Osteoblast (primary cell): ENCODE measurements around the gene ALPG. TPM values are rescaled to one million over a fixed set of nuclear protein-coding genes. Genes with fewer than 3 reads are reported as not detected.

Experiments
- DNase-seq: peaks from one replicate; pipeline ENCODE4 v3.0.0; 2011; ENCODE audit warnings: low spot score, mixed read lengths; ENCODE audit not compliant: insufficient read length; ENCODE audit errors: missing footprints
- H2AFZ ChIP-seq: 2 replicates; pipeline ENCODE4 v1.6.0; 2011; ENCODE audit warnings: mild to moderate bottlenecking, low read length
- H3K27ac ChIP-seq: 2 replicates; pipeline ENCODE4 v1.5.1; 2011; ENCODE audit warnings: mild to moderate bottlenecking, low read depth, low read length, moderate library complexity
- H3K27me3 ChIP-seq: 2 replicates; pipeline ENCODE4 v1.6.0; 2012; ENCODE audit warnings: mild to moderate bottlenecking, control low read depth, inconsistent platforms, low read length, moderate library complexity; ENCODE audit not compliant: insufficient read depth
- H3K36me3 ChIP-seq: 2 replicates; pipeline ENCODE4 v1.5.1; 2011; ENCODE audit warnings: mild to moderate bottlenecking, low read length, control low read depth, moderate library complexity; ENCODE audit not compliant: insufficient read depth
- H3K4me1 ChIP-seq: 2 replicates; pipeline ENCODE4 v1.5.1; 2011; ENCODE audit warnings: mild to moderate bottlenecking, low read length, control low read depth, moderate library complexity; ENCODE audit not compliant: insufficient read depth
- H3K4me2 ChIP-seq: 2 replicates; pipeline ENCODE4 v1.6.0; 2011; ENCODE audit warnings: mild to moderate bottlenecking, low read length; ENCODE audit not compliant: insufficient read depth
- H3K4me3 ChIP-seq: fragments of 200-600 bp; sonication (generic); 3 replicates; pipeline ENCODE4 v1.5.1; 2012; ENCODE audit warnings: mild to moderate bottlenecking, low read length, inconsistent platforms; ENCODE audit not compliant: insufficient read depth
- H3K79me2 ChIP-seq: 2 replicates; pipeline ENCODE4 v1.6.0; 2012; ENCODE audit warnings: mild to moderate bottlenecking, low read length, control low read depth, inconsistent platforms; ENCODE audit not compliant: insufficient read depth
- H3K9me3 ChIP-seq: 2 replicates; pipeline ENCODE4 v1.5.1; 2011; ENCODE audit warnings: low read depth, low read length, control low read depth
- H4K20me1 ChIP-seq: 2 replicates; pipeline ENCODE4 v1.6.0; 2012; ENCODE audit warnings: mild to moderate bottlenecking, low read length, control low read depth; ENCODE audit not compliant: insufficient read depth
- total RNA-seq: library from RNA; depleted of rRNA; stranded (reverse); fragments of >200 nt; gene quantifications from 2 replicates; pipeline ENCODE4 v1.2.3, GENCODE V29; 2012
- TF ChIP-seq, protein P1 (sequence below): IDR thresholded peaks from 2 replicates; pipeline ENCODE4 v1.5.1; 2011; ENCODE audit warnings: mild to moderate bottlenecking, low read depth, low read length, moderate library complexity; ENCODE audit errors: extremely low read depth

Gene ALPG
- total RNA-seq, 1 donor = not detected

DNA sequence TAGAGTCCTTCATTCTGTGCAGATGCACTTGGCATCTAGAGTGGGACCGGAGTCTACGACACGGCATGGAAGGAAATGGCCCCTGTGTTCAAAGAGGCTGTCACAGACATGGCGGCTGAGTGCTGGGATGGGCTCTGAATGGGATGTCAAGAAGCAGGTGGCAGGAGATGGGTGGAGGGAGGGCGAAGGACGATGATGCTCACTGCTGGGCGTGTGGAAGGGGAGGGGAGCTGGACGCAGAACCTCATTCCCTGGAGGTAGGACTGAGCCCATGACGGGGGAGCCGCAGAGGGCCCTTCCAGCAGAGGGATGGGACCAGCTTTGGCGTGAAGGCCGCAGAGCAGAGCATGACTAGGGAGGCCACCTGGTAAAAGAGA, 30.5 kb downstream of the ALPG start:
- Histone ChIP-seq H2AFZ (no peak overlapping the region), H3K4me2 (no peak overlapping the region), H3K36me3 (no peaks in the 10 kb centered on the region), H3K4me1 (no peaks in the 10 kb centered on the region), H3K4me3 (no peak overlapping the region), H3K79me2 (no peaks in the 10 kb centered on the region), H3K27ac (no peak overlapping the region), H3K27me3 (peaks cover 8% of the 10 kb centered on the region), H3K9me3 (no peaks in the 10 kb centered on the region), H4K20me1 (no peaks in the 10 kb centered on the region)
- TF ChIP-seq, protein P1, sequence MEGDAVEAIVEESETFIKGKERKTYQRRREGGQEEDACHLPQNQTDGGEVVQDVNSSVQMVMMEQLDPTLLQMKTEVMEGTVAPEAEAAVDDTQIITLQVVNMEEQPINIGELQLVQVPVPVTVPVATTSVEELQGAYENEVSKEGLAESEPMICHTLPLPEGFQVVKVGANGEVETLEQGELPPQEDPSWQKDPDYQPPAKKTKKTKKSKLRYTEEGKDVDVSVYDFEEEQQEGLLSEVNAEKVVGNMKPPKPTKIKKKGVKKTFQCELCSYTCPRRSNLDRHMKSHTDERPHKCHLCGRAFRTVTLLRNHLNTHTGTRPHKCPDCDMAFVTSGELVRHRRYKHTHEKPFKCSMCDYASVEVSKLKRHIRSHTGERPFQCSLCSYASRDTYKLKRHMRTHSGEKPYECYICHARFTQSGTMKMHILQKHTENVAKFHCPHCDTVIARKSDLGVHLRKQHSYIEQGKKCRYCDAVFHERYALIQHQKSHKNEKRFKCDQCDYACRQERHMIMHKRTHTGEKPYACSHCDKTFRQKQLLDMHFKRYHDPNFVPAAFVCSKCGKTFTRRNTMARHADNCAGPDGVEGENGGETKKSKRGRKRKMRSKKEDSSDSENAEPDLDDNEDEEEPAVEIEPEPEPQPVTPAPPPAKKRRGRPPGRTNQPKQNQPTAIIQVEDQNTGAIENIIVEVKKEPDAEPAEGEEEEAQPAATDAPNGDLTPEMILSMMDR = no peak
- DNase-seq = peak; percentile 39

DNA sequence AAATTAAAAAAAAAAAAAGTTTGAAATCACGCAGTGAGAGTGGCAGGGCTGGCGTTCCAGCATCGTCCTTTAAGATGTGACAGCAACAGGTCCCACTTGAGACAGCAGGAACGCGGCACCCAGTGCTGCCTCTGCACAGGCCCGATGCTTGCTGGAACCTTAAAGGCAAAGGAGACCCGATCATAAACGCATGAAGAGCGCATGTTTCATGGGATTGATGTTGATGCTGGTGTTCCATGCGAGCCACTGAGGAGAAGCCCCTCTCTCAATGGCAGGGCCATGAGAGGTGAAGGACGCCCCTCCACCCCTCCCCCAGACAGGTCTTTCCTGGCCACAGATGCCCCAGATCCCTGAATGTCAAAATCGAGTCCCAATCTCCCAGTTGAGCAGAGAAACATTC, 31.4 kb downstream of the ALPG start:
- peaks cover 8% of the 10 kb centered on the region for H3K27me3 ChIP-seq
- H3K9me3 ChIP-seq = no peaks in the 10 kb centered on the region
- H3K36me3 ChIP-seq = no peaks in the 10 kb centered on the region
- no peaks in the 10 kb centered on the region for H3K79me2 ChIP-seq
- no peak overlapping the region for H2AFZ ChIP-seq
- no peak overlapping the region for H3K27ac ChIP-seq
- no peak overlapping the region for H3K4me2 ChIP-seq
- no peak overlapping the region for H3K4me3 ChIP-seq
- TF ChIP-seq, protein P1 = no peak
- DNase-seq = peak; percentile 22
- H4K20me1 ChIP-seq = no peaks in the 10 kb centered on the region
- no peaks in the 10 kb centered on the region for H3K4me1 ChIP-seq

DNA sequence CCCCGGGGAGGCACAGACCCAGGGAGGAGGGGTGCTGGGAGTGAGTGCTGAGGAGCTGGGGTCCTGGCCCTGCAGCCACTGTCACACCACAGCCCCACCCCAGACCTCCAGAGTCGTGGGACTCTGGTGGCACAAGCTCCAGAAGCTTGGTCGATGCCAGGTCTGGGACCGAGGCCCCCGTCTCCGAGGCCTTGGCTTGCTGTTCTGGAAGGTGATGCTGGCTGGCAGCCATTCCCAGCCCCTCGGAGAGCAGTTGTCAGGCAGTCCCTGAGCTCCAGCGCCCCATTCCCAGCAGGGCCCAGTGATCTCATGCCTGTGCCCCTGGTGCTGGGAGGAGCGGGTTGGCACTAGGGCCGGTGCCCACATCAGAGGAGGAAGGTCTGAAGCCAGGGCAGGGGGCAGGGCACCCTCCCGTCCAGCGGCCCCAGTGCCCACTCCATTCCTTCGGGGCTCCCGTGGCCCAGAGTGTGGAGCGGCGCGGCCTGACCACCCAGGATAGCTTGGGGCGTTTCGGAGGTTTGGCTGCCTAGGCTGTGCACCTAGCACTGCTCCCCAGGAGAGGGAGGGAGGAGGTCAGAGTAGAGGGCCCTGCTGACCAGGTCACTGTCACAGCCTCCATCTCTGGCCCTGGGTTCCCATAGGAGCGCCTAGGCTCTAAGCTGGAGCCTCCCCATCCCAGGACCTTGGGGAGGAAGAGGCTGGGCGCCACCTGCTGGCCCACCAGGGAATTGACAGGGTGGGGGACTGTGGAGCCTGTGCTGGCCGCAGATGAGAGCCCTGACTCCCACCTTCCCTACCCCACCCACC, 32.5 kb downstream of the ALPG start:
- Histone ChIP-seq H3K27me3 (peaks cover 8% of the 10 kb centered on the region), H2AFZ (no peak overlapping the region), H3K4me3 (no peak overlapping the region), H3K4me1 (no peaks in the 10 kb centered on the region), H3K4me2 (no peak overlapping the region), H3K36me3 (no peaks in the 10 kb centered on the region), H4K20me1 (no peaks in the 10 kb centered on the region), H3K27ac (no peak overlapping the region), H3K9me3 (no peaks in the 10 kb centered on the region), H3K79me2 (no peaks in the 10 kb centered on the region)
- TF ChIP-seq, protein P1 = peak; percentile 19
- DNase-seq = peak; percentile 68

DNA sequence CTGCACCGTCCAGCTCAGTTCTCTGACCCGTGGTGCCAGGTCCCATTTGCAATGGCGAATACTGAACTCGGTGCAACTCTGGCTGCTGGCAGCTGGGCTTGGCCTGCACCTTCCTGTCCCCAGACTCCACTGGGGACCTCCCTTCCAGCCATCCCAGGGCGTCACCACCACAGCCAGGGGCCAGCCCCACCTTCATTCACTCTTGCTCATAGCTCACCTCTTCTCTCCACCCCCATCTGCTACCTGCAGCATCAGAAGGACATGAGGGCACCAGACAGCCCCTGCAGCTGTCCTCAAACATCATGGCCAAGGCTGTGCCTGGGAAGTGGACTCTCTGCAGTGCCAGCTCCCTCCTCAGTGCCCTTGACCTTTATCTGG, 33.1 kb downstream of the ALPG start:
- TF ChIP-seq, protein P1 = peak; percentile 4
- Histone ChIP-seq H3K27ac (no peak overlapping the region), H2AFZ (no peak overlapping the region), H3K4me1 (no peaks in the 10 kb centered on the region), H4K20me1 (no peaks in the 10 kb centered on the region), H3K27me3 (peaks cover 8% of the 10 kb centered on the region), H3K79me2 (no peaks in the 10 kb centered on the region), H3K4me2 (no peak overlapping the region), H3K4me3 (no peak overlapping the region), H3K36me3 (no peaks in the 10 kb centered on the region), H3K9me3 (no peaks in the 10 kb centered on the region)
- DNase-seq = peak; percentile 43
